ENCODE data around the gene TBX18.

- no peak for TF ChIP-seq CTCF (IDR thresholded peaks at IDR 0.05; ENCODE audit: low read depth, low read length, poor library complexity, severe bottlenecking)
- TF ChIP-seq EZH2phosphoT487 (IDR thresholded peaks at IDR 0.05; ENCODE audit: borderline replicate concordance, low read length) = no peak
These were observed 12.0 kb upstream of the TBX18 start for GRCh38 chr6:84776392-84776791.
